ENCODE data around the gene B3GNT9.

Gene B3GNT9, protein sequence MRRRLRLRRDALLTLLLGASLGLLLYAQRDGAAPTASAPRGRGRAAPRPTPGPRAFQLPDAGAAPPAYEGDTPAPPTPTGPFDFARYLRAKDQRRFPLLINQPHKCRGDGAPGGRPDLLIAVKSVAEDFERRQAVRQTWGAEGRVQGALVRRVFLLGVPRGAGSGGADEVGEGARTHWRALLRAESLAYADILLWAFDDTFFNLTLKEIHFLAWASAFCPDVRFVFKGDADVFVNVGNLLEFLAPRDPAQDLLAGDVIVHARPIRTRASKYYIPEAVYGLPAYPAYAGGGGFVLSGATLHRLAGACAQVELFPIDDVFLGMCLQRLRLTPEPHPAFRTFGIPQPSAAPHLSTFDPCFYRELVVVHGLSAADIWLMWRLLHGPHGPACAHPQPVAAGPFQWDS

GRCh38 chr16:67150833-67151396, at the start of gene B3GNT9:
B3GNT9 (minus strand) TSS chr16:67150998; CDS start chr16:67150485, 513 bp downstream.
- in situ Hi-C loops (cut with HindIII; ENCODE audit: low sequenced_read_pairs) = no loop called here

DNA sequence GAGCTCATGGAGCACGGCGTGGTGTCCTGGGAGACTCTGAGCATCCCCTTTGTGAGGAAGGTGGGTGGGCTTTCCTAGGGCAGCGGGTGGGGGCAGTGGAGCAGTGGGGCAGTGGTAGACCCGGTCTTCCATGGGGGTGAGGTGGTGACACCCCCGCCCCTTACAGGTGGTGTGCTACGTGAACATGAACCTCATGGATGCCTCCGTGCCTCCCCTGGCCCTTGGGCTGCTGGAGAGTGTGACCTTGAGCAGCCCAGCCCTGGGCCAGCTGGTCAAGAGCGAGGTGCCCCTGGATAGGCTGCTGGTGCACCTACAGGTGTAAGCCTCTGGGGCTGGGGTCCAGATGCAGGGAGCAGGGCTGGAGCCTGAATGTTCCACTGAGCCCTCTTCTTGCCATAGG, 49.7 kb upstream of the B3GNT9 start:
- in situ Hi-C loops (cut with HindIII; ENCODE audit: low sequenced_read_pairs) = no loop called here

DNA sequence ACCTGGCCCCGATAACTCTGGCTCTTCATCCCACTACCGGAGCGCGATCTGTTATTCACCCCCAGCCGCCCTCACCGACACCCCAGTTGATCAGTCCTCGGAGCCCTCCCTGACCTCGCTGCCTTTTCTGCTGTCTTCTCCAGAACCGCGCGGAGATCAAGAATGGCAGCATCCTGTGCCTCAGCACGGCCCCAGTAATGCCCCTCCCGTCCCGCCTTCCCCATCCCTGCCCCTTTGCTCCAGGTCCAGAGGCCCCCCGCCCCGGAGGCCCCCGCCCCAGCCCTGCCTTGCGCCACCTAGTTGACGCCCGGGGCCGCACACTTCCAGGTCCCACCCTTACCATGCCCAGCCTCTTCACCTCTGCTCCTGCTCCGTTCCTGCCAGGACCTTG, 49.0 kb upstream of the B3GNT9 start:
- in situ Hi-C loops (cut with HindIII; ENCODE audit: low sequenced_read_pairs) = loop anchor here (5.0 kb wide), 1 partner anchor 37 kb away; no protein-coding TSS in a partner anchor

DNA sequence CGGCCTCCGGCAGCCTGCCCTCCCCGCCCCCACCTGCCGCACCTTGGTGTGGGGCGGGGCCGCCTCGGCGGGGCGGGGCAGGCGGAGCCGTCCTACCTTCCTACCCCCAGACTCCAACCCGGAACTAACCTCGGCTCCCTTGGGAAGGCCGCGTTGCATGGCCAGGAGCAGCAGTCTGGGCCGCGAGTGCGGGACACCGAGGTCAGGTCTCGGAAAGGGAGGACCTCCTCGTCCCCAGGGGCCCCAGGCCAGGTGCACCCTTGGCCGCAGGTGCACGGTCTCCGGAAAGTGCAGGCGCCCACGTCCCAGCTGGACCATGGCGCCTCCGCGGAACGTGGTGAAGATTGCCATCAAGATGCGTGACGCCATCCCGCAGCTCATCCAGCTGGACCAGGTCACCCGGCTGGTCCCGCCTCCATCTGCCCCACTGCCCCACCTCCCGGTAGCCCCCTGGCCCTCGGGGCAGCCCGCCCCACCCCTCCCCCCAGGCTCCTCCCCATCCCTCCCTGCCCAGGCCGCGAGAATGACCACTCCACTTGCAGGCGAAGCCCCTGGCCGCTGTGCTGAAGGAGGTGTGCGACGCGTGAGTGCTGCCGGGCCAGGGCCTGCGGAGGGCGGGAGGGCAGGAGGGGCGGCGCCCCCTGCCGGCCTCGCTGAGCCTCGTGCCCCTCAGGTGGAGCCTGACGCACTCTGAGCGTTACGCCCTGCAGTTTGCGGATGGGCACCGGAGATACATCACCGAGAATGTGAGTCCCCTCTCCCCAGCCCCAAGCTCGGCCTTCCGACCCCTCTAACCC, 48.4 kb upstream of the B3GNT9 start, which contains the start of gene ELMO3:
Gene ELMO3, plus strand, starts transcription at position 121 of the 797 bp plus-strand sequence. Its CDS starts 196 bp downstream, at position 317.
- in situ Hi-C loops (cut with HindIII; ENCODE audit: low sequenced_read_pairs) = loop anchor here (5.0 kb wide), 1 partner anchor 38 kb away; no protein-coding TSS in a partner anchor

- in situ Hi-C loops (cut with HindIII; ENCODE audit: low sequenced_read_pairs) = loop anchor here (5.0 kb wide), 1 partner anchor 39 kb away; no protein-coding TSS in a partner anchor
Observed at GRCh38 chr16:67198238-67198734, 47.5 kb upstream of the B3GNT9 start.

- in situ Hi-C loops (cut with HindIII; ENCODE audit: low sequenced_read_pairs) = loop anchor here (5.0 kb wide), 1 partner anchor 40 kb away; no protein-coding TSS in a partner anchor
Observed at GRCh38 chr16:67197704-67198103, 46.9 kb upstream of the B3GNT9 start.

DNA sequence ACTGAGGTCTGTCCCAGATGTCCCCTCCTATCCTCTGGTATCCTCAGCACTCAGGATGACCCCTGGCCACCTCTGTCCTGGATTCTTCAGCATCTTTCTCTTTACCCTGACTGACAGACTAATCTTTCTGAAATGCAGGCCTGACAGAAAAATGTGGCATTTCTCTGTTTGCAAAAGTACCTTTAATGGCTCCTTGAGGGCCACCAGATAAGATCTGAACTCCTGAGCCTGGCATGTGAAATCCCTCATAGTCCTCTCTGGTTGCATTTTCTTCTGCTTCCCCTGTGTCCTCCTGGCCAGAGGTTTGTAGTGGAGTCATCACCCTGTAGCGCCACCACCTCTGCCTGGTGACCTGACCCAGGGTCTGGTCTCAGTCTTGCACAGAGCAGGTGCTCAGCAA, 46.1 kb upstream of the B3GNT9 start:
- in situ Hi-C loops (cut with HindIII; ENCODE audit: low sequenced_read_pairs) = loop anchor here (5.0 kb wide), 1 partner anchor 40 kb away; no protein-coding TSS in a partner anchor

- in situ Hi-C loops (cut with HindIII; ENCODE audit: low sequenced_read_pairs) = loop anchor here (5.0 kb wide), 1 partner anchor 42 kb away; no protein-coding TSS in a partner anchor
Observed at GRCh38 chr16:67195676-67196075, 44.9 kb upstream of the B3GNT9 start.

DNA sequence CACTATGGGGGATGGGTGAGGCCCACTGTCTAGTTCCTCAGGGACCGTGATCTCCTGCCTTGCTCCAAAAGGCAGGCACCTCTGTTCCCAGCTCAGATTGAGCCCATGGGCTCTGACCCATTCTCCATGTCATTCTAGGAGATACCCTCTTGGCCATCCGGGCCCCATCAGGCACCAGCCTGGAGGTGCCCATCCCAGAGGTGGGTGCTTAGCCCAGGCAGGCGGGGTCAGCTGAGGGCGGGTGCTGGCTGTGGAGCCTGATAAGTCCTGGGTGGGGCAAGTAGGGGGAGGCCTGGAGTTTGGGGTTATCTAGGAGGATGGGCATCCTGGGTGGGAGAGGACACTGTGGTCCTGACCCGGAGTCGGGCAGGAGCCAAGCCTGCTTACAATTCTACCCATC, 43.5 kb upstream of the B3GNT9 start:
- in situ Hi-C loops (cut with HindIII; ENCODE audit: low sequenced_read_pairs) = no loop called here

GRCh38 chr16:67193536-67193935, 42.7 kb upstream of the B3GNT9 start:
- in situ Hi-C loops (cut with HindIII; ENCODE audit: low sequenced_read_pairs) = no loop called here

DNA sequence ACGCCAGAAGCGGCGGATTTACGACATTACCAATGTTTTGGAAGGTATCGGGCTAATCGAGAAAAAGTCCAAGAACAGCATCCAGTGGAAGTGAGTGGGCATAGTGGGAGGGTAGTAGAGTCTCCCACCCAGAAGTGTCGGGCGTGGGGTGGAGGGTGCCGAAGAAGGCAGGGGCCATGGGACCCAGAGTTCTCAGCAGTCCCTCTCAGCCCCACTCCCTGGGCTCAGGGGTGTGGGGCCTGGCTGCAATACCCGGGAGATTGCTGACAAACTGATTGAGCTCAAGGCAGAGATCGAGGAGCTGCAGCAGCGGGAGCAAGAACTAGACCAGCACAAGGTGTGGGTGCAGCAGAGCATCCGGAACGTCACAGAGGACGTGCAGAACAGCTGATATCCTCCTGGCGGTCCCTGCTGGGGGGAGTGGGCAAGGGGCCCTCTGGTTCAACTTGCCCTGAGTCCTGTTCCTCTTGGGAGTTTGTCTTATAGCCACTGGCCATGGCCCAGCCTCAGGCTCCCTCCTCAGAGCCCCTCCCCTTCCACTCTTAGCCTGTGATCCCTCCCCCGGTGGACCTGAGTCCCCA, 42.1 kb upstream of the B3GNT9 start:
- in situ Hi-C loops (cut with HindIII; ENCODE audit: low sequenced_read_pairs) = no loop called here

DNA sequence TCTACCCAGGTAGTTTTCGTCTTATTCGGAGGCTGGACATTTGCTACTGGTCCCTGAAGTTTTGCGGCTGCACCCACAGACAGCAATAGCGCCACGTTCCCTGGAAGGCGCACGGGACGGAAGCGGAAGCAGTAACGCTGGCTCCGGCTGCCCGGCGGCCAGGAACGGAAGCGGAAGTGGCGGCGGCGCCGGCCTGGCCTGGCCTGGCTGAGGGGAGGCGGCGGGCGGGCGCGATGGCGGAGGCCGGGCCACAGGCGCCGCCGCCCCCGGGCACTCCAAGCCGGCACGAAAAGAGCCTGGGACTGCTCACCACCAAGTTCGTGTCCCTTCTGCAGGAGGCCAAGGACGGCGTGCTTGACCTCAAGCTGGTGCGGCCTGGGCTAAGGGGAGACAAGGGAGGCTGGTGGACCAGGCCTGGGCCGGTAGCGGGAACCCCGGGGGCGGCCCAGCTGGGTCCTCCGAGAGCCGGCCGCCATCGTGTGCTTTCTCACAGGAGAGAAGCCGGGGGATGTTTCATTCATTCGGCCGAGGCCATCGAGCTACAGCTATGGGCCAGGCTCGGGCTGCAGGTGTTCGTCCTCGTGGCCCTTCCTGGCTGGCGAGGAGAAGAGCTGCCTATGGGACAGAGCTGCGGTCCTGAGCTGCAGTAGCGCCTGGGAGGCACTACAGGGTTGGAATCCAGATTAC, 41.3 kb upstream of the B3GNT9 start, which contains the start of gene E2F4:
Gene E2F4, plus strand, starts transcription at position 161 of the 687 bp plus-strand sequence. Its CDS starts 73 bp downstream, at position 234.
- in situ Hi-C loops (cut with HindIII; ENCODE audit: low sequenced_read_pairs) = no loop called here

DNA sequence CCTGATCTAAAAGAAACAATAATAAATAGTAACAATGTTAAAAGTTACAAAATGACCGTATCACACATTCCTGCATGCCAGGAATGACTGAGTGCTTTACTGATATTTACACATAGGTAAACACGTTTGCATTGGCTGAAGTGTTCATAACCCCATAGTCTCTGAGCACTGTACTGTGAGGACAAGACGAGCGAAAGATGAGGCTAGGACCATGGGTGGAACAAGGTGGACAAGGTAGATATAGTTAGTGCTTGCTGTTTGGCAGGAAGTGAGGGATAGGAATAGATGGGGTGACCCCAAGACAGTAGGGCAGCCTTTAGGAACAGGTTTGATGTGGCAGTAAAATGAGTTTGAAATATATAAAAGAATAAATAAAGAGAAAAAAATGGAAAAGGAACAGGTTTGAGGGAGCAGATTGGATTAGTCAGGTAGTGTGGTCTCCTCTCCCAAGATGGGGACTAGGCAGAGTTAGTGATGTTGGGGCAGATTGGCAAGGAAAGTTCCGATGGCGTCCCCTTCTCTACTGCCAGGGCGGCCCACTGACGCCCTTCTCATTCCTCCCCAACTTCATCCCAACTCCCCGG, 40.7 kb upstream of the B3GNT9 start:
- in situ Hi-C loops (cut with HindIII; ENCODE audit: low sequenced_read_pairs) = no loop called here

DNA sequence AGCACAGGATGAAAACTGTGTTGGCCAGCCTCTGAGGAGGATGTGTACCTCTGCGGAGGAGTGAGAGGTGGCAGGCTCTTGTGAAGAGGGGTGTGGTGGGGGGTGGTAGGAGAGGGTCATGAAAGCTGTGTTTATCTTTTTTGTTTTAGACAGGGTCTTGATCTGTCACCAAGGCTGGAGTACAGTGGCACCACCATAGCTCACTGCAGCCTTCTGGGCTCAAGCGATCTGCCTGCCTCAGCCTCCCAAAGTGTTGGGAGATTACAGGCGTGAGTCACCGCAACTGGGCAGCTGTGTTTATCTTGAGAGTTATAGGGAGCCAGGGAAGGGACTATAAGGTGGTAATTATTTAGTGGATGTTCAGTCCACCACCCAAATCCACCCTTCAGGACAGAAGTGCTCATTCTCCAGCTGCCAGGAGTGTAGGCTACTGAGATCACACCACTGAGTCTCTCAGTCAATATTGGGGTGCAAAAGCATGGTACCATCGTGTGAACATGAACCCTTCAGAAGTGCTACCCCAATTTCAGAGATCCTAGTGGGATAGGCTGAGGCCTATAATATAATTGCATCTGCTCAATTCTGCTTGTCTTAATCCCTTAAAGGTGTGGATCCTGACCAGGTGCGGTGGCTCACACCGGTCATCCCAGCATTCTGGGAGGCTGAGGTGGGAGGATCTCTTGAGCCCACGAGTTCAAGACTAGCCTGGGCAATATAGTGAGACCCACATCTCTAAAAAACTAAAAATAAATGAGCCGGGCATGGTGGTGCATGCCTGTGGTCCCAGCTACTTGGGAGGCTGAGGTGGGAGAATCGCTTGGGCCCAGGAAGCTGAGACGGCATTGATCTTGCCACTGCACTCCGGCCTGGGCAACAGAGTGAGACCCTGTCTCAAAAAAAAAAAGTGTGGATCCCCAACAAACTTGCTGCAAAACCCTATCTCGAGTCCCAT, 39.9 kb upstream of the B3GNT9 start:
- in situ Hi-C loops (cut with HindIII; ENCODE audit: low sequenced_read_pairs) = no loop called here

GRCh38 chr16:67190041-67190440, 39.2 kb upstream of the B3GNT9 start, which contains the start of gene EXOC3L1:
EXOC3L1 (minus strand) TSS chr16:67190136; CDS start chr16:67189676, 460 bp downstream.
- in situ Hi-C loops (cut with HindIII; ENCODE audit: low sequenced_read_pairs) = no loop called here

- in situ Hi-C loops (cut with HindIII; ENCODE audit: low sequenced_read_pairs) = no loop called here
Observed at GRCh38 chr16:67188798-67189197, 38.0 kb upstream of the B3GNT9 start.

DNA sequence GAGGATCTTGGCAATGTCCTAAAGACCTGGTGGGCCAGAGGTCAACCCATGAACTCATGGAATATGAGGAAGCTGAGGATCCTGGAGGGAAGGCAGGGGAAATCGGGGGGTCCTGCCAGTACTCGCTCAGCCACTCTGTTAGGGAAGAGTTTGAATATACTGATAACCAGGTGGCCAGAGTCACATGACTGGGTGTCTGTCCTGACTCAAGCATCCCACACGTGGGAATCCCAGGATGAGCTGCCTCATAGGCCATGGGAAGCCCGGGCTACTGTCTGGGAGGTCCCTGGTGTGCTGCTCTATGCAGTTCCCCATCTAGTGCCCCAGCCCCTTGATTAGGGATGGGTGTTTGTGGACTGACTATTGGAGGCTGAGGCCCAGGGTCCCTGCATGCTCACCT, 37.5 kb upstream of the B3GNT9 start:
- in situ Hi-C loops (cut with HindIII; ENCODE audit: low sequenced_read_pairs) = no loop called here

DNA sequence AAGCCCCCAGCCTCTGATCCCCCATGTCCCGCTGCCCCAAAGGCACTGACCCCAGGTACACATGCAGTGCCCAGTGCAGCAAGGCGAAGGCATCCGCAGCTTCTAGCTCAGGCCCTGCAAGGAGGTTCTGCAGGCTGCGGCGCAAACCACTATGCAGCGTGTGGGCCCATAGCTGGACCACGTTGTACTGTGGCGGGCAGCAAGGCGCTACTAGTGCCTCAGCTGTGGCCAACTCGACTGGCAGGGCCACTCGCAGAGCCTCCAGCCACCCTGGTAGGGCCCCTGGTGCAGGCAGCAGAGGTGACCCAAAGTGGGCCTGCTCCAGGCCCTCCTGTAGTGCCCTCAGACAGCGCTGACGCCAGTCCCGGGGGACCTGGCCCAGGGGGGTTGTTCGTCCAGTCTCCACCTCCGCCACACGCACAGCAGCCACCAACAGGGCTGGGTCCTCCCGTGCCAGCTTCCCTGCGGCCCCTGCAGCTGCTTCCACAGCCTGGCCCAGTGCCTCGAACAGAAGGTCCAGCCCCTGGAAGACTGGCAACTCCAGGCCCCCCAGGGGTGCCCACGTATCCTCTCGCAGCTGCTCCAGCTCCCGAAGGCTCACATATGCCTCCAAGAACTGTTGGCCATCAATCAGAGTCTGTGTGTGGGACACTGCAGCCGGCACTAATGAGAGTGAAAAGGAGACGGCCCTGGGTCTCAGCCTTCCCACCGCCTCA, 36.5 kb upstream of the B3GNT9 start:
- in situ Hi-C loops (cut with HindIII; ENCODE audit: low sequenced_read_pairs) = no loop called here

All from endothelial cell of hepatic sinusoid (primary cell).